ENCODE data around the gene C1QTNF2. TPM values are rescaled to one million over a fixed set of nuclear protein-coding genes. Genes with fewer than 3 reads are reported as not detected.

The C1QTNF2 gene, protein sequence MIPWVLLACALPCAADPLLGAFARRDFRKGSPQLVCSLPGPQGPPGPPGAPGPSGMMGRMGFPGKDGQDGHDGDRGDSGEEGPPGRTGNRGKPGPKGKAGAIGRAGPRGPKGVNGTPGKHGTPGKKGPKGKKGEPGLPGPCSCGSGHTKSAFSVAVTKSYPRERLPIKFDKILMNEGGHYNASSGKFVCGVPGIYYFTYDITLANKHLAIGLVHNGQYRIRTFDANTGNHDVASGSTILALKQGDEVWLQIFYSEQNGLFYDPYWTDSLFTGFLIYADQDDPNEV
- total RNA-seq (2014; rRNA removed; shearing (Covaris generic)) = 0.08 and 0.21 TPM in 2 replicates

DNA sequence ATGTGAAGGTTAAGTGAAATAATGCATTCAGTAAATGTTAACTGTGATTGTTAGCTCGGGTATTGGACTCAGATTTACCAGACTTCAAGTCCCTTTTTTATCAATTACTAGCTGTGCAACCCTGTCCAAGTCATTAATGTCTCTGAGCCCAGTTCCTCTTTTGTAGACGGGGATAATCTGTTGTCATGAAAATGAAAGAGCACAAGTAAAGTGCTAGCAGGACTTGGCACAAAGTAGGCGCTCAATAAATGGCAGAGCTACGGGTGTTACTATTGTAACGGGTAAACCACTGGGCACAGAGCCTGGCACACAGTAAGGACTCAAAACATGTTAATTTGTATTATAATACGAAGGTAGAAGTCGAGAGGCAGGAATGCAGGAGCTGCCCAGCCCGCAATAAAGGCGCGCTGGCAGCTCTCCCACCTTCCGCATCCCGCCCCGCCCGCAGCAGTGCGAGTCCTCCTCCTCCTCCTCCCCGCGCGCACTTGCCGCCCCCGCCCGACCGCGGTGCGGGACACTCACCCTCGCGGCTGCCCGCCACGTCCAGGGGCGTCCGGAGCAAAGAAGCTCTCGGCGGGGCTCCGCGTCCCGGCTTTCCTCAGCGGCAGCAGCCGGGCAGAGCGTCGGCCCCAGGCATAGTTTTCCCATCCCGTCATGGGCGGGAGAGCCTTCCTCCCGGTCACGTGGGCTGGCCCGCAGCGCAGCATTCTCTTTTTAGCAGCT, at the start of gene C1QTNF2:
C1QTNF2 (minus strand) TSS at position 637 of the 723 bp plus-strand sequence. CDS start 15,615 bp downstream, outside the sequence.

DNA sequence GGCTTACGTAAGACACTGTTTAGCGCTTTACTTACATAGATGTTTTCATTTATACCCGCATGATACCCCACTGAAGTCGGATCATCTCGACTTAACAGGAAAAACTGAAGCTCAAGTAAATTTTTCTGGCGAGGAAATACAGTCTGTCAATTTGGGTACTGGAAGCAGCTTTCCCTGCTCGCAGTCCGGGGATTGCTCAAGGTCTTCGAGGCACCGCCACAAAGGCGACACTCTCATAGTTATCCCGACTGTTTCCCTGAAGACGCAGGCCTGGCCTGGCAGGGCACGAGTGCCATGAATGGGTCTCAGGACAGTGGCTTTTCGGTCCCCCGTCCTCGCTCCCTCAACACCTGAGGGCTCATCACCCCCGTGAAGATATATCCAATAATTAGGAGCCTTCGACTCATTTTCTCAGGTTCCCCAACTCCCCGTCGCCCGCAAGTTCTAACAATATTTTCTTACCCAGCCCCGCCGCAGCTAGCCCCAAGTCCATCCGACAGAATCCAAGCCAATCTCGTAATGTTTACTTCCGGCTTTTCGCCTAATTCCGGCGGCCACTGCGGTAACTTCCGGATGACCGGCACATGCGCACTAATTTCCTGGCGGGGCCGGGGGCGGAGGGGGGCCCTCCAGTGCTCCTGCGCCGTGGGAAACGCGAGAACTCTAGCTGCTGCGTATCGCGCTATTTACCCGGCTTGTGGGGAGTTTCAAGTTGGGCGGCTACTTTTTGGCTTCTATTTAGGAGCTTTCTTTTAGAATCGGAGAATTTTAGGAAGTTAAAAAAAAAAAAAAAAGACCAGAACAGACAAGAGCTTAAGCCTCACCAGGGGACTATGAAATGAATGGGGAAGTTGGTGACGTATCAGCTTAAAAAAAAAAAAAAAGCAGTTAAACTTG, 48.4 kb upstream of the C1QTNF2 start, which contains the start of gene SLU7:
SLU7 (minus strand) TSS at position 521 of the 897 bp plus-strand sequence. CDS start 3,787 bp downstream, outside the sequence.

DNA sequence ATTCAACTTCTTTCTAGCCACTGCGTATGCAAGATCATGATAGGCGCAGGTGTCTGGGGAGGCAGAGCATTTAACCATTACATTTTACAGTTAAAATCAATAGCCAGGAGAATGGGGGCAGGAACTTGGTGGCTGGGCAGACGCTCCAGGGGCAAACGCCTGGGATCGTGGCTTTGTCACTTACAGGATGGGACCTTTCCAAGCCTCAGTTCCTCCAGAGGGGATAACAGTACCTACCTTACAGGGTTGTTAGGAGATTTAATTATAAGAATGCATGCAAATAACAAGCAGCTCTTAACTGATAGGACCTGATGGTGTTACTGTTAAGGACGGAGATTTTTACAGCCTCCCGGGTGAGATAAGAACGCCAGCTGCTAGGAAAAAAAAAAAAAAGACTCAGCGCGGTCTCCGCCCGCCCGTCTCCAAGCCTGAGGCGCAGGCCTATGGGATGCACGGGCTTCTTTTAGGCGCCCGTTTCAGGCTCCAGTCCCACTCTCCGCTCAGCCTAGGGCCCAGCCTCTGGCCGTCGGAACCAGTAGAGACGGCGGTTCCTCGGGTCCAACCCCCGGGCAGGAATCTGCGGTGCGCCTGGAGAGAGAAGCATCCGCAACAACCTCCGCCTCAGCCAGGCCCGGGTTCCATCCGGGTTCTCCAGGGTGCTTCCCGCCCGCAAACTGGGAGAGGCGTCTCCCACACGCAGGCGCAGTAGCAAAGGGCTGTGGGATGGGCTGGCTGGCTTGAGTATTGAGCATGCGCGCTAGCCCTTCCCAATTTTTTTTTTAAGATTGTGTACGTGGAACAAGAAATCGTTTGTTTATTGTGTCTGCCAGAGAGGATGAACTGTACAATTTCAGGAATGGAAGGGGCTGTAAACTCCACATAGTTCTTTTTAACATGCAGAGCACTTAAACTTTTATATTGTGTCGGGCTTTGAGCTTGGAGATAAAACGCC, 29.3 kb upstream of the C1QTNF2 start, which contains the start of gene FAM200C:
FAM200C (minus strand) TSS at position 653 of the 952 bp plus-strand sequence. CDS start 4,564 bp downstream, outside the sequence.

DNA sequence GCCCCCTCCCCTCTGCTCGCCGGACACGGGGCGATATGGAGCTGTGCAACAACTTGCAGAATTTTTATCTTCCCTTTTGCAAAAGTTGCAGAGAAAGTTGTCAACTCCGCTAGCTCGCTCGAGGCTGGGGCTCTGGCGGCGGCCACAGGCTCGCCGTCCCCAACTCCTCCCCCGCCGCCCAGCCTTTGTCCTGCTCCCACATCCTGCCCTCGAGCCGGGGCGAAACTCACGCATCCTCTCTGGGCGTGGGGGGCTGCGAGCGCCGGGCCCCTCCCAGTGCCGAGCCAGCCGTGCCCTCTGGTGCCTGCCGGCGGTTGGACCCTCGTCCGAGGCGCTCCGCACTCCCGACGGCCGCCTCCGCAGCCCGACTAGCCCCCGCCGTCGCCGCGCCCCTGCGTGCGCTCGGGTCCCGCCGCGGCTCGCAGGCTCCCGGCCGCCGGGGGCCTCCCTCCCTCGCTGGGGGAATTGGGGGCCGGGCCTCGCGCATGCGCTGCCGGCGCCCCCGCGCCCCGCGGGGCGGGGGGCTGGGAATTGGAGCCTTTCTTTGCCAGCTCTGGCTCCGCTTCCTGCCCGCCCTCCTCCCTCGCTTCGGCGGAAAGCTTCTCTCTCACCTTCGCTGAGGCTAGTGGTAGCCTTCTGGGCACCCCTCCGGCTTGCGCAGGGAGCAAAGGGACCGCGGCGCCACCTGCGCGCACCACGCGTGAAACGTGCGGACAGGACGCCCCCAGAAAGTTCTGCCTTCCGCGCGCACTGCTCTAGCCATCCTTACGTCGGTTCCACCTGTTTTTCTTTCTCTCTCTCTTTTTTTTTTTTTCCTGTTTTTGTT, 58.1 kb downstream of the C1QTNF2 start, which contains the start of gene CCNJL:
CCNJL (minus strand) TSS at position 431 of the 826 bp plus-strand sequence. CDS start 641 bp downstream, outside the sequence.

Small RNA genes lying within 50 kb of the gene (small RNA-seq; reads per million reads assigned to genes)
- gene AC112191.3 = not detected

Other genes starting within 250 kb of the C1QTNF2 start
- 14.7 and 18.0 TPM in 2 replicates for gene FABP6, start 141.1 kb downstream of the C1QTNF2 start, total RNA-seq (2014; rRNA removed; shearing (Covaris generic))
- 15.5 and 18.9 TPM in 2 replicates for gene CCNJL, start 58.1 kb downstream of the C1QTNF2 start, total RNA-seq (2014; rRNA removed; shearing (Covaris generic))
- 3.5 and 4.7 TPM in 2 replicates for gene FAM200C, start 29.4 kb upstream of the C1QTNF2 start, total RNA-seq (2014; rRNA removed; shearing (Covaris generic))
- 89.1 and 115 TPM in 2 replicates for gene SLU7, start 48.5 kb upstream of the C1QTNF2 start, total RNA-seq (2014; rRNA removed; shearing (Covaris generic))
- gene PTTG1, start 51.2 kb upstream of the C1QTNF2 start, total RNA-seq (2014; rRNA removed; shearing (Covaris generic)) = 214 and 235 TPM in 2 replicates